ENCODE results near the gene LYPD6B.
A peak's percentile ranks its signal among the peaks of the same experiment; 100 is the strongest.

Gene LYPD6B

DNA sequence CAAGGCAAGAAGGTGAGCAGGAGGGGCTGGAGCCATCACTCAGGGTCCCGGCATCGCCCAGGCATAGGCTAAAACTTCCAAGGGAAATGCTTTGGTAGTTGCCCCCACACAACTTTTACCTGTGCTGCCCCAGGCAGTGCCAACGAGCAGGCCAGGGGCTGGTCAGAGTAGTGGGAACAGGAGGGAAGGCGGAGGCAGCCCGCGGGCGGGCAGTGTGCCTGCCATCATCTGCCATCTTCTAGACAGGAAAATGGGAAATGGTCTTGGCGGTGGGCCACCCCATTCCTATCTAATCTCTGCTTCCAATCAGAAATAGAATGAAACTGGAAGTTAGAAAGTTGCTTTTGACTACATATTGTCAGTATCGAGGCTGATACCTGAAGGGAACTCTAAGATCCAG lies 26.0 kb upstream of the LYPD6B start:
- no peak for DNase-seq (ENCODE audit: low spot score)

DNA sequence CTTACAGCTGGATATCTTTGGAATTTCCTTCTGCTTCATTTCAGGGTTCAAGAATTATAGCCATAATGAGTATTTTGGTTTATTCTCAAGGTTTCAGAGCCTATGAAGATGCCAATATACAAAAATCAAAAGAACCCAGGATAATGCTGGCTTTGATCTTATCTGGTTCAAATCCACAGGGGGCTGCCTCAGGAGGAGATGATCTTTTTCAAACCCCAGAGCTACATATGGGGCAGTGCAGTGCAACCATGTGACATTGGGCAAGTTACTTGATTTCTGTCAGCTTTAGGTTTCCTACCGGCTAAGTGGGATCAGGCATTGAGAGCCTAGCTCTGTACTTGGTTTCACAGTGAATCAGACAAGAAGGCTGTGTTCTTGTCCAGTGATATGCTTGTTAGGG lies 23.0 kb upstream of the LYPD6B start:
- no peak for DNase-seq (ENCODE audit: low spot score)

DNA sequence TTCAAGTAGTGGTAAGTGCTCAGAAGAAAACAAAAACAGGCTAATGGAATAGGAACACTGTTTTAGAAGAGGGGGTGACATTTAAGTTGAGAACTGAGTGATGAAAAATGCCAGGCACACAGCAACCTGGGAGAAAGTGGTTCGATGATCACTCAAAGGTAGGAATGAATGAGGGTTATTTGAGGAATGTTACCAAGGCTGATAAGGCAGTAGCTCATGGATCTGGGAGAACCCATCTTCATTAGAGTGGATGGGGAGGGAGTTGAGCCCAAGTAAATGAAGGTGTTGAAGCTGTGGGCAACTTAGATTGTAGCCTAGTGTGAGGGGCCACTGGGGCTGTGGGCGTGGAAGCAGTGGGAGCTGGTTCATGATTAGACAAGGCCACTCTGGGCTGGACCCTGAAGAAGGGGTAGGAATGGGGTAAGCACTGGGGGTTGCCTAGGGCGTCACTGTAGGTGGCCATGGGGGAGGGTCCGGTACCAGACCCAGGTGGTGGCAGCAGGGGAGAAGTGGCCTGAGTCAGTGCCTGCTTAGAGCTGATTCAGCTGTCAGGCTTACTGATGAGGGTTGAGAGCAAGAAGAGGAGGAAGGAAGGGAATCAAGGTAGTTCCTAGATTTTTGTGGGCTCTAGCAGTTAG lies 22.5 kb upstream of the LYPD6B start:
- no peak for DNase-seq (ENCODE audit: low spot score)

DNA sequence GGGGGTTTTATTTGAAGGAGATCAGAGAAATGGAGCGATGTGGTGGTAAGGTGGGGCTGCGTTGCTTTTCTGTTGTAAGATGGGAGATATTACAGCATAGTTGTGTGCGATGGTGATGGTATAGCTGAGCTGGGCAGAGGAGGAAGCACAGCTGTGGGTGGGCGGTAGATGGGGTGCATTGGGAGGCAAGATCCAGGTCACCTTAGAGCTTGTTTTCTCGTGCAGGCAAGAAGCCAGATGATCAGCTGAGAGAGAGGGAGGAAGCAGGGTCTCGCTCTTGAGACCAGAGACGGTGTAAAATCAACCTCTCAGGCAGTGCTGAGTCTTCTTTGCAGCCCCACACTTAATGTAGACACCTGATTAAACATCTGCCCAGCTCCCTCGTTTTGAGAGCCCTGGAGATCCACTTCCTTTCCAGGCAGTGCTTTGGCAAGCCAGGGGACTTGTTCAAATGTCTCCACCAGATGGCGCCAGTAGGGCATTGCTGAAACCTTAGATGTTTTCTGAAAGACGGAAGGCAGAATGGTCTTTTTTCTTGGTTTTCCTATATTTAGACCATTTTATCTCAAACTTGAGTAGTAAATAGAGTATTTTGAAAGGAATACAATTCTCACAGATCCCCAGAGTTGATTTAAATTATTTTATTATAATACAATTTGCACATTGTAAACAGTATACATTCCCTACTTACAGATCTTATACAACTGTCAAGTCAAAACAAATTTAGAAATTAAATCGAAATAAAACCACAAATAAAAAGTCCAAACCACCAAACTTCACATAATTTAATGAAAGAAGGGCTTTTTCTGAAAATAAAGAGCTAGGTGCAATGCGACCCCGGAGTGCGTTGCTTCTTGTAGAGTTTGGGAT lies 21.1 kb upstream of the LYPD6B start:
- DNase-seq (ENCODE audit: low spot score), result peak; percentile 79

DNA sequence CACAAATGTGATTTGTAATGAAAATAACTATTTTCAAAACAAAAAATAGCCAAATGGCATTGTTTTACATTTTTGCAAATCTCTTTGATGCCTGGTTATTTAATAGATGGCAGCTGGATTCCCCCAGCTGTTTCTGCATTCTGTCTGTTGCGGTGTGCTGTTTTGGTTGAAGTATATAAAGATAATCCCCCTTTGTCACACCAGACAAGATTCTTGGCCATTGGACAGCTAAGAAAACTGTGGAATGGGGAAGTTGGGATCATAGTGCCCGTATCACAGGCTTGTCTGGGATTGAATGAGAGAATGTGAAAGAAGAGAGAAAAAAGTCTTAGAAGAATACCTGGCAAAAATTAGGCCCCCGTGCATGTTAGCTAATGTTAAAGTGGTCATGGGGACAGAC lies 19.5 kb upstream of the LYPD6B start:
- DNase-seq (ENCODE audit: low spot score), result no peak

DNA sequence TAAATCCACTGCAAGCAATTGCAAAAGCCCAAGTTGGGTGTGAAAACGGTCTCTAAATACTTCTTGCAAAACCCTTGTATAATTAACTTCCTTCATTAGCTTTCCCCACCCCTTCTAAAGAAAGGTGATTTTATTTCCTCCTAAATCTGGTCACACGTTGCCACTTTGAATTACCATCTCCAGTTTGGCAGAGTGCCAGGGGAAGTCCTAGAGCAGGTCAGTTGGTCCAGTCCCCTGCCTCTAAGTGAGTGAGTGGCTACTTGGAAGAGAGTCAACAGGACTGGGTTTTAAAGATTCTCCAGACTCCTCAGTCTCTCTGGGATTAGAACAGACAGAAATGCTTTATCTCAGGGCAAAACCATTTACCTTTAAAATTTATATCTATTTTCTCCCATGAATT lies 18.7 kb upstream of the LYPD6B start:
- DNase-seq (ENCODE audit: low spot score), result no peak

DNA sequence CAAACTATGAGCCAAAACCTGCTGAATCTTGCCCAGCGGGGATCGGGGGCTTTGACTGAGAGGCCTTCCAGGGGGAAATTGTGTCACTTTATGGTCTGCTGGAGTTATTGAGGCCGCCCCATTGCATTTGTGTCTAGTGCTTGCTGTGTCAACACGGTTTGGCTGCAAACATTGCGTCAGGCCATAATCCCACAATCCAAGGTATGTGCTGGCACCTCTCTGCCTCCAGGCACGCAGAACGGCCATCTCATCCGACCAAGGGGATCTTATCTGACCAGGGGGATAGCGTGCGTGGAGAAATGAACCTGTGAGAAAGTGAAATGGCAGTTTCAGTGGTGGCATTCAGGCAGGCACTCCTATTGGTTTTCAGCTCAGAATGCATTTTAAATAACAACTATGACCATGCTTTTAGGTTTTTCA lies 18.1 kb upstream of the LYPD6B start:
- DNase-seq (ENCODE audit: low spot score), result no peak

DNA sequence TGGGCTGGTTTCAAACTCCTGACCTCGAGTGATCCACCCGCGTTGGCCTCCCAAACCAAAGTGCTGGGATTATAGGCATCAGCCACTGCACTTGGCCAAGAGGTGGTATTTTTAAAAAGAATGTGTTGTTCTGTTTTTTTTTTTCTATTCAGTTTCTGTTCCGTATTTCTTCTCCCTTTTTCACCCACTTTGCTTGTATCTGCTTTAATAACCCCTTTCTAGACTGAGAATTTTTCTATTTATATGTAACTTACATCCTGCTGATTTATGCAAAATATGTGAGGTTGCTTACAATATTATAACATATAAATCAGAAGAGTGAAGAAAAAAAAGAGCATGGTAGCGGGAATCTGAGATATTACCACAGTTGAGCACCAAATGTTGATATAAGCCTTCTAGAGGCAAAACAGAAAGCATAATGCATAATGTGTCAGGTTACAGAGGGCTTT lies 17.2 kb upstream of the LYPD6B start:
- no peak for DNase-seq (ENCODE audit: low spot score)

DNA sequence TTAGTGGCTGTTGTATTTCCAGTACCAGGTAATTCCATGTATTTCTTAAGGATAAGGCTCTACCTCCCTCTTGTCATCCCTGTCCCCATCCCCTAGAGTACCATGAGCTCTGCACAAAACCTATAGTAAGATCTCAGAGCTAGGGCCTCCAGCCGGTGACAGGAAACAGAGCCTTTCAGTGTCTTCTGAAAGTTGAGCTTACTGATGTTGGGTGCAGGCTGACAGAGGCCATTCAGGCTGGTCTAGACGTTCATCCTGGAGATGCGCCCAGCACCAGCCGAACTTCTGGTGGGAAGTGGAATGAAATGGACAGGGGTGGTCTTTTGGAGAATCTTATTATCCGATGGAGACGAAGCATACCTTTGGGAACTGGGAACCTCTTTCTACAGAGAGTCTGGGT lies 16.7 kb upstream of the LYPD6B start:
- no peak for DNase-seq (ENCODE audit: low spot score)

DNA sequence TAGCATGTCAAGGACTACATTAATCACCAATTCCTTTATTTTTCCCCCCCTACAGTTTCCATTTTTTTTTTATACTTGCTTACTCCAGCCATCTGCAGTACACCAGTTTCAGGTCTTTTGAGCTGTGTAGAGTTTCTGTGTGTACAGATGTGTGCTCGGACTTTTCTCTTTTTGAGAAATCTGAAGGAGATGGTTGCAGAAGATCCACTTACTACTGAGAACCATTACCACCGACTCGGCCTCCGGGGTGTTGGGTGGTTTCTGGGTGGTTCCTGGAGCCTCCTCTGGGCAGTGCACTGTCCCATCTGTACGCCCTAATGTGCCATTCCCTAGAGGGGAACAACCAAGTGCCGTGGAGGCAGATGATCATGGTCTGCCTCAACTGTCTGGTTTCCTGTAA lies 15.4 kb upstream of the LYPD6B start:
- no peak for DNase-seq (ENCODE audit: low spot score)

DNA sequence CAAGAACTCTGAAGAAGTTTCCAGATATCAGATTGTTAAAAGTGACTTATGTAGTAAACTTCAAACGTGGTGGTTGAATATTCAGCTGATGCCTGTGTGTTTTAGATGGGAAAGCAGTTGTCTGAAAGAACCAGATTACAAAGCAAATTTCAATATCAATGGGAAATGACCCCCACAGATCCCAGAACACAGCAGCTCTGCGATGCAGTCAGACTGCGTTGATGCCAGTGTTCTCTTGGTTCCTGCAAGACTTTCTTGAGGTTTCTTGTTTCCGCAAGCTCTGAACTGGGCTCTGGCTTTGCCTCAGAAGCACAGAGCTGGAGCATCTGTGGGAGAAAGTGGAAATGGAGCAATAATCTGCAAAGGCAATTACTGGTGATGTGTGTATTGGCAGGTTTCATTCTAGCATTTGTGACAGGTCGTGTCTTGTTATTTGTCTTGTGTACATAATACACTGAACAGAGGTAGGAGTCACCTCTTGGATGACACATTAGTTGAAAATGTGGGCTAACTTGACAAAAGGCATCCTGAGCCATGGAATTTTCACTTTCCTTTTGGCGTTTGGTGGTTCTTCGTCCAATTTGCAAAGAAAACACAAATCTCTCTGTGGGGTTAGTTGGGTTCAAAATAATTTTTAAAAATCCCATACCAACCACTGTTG lies 10.8 kb upstream of the LYPD6B start:
- no peak for DNase-seq (ENCODE audit: low spot score)

DNA sequence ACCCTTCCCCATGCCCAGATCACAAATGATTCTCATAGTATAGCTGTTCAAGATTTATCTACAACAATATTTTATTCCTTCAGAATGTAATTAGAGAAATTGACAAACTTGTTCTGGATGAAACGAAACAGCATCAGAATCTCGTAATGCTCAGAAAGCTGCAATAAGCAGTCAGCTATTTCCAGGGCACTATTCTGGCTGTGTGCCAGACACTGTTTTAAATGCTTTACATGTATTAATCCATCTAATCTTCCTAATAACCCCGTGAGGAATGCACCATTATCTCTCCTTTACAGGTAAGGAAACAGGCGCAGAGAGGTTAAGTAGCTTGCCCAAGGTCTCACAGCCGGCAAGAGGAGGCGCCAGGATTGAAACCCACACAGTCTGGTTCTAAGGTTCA lies 10.1 kb upstream of the LYPD6B start:
- no peak for DNase-seq (ENCODE audit: low spot score)

DNA sequence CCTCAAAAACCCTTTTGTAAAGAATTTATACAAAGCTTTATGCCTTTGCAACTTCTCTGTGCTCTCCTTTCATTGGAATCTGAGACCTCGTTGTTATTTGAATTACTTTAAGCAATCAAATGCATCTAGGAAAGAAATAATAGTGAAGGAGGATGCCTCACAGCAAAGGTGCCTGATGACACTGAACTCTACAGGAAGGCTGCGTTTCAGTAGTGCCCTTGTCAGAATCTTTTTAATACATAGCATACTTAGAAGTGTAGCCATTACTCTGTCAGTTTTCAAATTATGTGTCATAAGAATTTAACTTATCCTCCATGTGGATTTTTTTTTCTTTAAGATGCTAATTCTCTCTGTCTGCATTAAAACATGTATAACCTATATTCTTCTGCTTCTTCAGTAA lies 9.6 kb upstream of the LYPD6B start:
- no peak for DNase-seq (ENCODE audit: low spot score)

DNA sequence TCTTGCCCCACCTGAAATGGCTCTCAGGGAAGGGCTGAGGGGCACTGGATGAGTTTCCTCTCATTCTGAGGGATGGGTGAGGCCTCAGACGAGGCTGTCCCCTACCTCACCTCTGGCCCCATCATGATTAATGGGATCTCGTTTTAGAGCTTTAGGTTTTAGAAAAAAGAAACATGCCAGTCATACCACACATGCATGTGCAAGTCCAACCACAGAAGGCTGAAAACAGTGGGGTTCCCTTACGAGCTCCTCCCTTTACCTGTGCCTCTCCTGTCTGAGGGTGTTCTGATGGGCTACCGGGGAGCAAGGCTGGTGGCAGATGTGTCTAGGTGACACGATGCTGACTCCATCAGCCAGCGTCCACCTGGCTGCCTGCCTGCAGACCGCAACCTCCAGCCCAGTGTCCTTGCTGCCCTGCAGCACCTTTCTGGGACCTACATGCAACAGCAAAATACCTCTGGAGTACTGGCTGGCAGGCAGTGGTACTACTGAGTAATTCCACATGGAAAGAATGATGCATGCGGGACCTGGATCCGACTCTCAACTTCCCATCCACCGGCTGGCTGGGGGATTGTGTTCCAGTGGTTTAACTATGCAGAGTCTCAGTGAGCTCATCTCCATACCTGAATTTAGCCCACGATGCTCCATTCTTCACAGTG lies 9.1 kb upstream of the LYPD6B start:
- no peak for DNase-seq (ENCODE audit: low spot score)

DNA sequence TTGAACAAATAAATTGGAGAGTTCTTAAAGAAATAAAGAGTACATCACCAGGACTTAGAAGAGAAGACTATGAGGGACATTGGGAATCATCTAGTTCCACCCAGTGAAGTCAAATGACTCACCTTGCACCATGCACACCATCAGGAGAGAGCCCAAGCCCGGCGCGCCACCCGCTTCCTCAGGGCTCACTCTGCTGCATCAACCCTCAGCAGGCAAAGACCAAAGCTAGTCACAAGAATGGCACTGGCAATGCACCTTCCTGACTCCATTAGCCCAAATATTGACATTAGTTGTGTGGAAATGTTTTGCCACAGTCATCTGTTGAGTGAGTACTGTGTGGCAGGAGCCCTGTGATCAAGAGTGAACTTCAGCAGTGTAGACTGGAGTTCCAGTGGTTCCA lies 7.1 kb upstream of the LYPD6B start:
- no peak for DNase-seq (ENCODE audit: low spot score)

DNA sequence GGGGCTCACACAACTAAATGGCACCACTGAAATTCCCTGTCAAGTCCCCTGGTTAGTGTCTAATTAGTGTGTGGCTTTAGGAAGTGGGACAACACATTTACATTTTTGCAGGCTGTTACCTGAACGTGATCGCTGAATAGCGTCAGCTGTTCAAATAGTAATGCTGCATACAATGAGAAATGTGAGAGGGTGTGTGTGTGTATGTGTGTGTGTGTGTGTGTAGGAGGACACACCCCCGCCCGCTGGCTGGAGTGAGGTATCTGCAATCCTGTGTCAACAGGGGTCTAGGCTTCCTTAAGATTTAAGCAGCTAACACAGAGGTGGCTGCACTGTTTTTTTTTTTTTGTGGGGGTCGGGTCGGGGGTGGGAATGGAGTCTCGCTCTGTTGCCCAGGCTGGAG lies 4.8 kb upstream of the LYPD6B start:
- DNase-seq (ENCODE audit: low spot score), result no peak

DNA sequence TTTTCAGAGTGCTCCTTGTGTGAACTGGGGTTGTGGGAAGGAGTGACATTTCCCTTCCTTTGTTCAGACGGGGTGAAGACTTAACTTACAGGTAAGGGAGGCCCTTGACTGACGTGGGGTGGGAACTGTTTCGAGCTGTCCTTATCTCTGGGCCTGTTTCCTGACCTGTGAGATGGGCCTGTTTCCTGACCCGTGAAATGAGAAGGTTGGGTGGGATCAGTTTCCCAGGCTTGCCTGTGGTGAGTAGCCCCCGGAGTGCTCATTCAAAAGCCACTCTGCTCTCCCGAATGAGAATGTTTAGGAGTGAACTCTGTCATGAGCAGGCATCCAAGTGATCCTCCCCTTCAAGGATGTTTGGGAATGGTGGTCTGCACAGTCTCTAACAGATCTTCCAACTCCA lies 4.1 kb upstream of the LYPD6B start:
- DNase-seq (ENCODE audit: low spot score), result no peak

DNA sequence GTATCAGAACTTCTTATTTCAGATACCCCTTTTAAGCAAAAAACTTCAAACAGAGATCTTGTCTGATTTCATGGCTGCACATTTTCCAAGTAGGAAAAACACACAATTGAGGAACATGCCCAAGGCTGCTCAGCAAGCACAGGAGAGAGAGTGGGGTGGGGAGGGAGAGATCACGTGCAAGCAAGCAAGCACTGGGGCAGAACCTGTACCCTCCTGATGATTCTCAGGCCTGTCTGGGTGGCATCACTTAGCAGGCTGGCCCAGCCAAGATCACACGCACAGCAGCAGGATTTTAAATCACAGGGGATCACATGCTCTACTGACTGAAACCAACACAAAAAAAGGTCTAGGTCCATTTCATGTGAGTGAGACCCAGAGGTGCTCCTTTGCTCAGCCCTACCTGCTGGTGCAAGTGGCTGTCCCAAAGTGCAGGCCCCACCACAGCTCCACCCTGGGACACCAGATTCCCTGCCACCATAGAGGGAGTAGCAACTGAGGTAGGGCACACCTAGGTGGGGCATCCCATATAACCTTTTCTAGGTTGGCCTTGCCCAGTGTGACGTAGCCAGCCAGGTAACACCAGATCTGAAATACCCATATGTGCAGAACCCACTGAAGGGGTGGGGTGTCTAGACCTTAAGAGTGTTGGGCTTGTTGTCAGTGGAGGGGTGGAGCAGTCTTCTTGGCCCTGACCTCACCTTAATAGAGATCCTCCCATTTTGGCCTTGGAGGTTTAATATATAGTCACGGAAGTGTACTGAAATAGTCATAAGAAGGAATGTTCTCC lies 1.8 kb upstream of the LYPD6B start:
- DNase-seq (ENCODE audit: low spot score), result no peak

DNA sequence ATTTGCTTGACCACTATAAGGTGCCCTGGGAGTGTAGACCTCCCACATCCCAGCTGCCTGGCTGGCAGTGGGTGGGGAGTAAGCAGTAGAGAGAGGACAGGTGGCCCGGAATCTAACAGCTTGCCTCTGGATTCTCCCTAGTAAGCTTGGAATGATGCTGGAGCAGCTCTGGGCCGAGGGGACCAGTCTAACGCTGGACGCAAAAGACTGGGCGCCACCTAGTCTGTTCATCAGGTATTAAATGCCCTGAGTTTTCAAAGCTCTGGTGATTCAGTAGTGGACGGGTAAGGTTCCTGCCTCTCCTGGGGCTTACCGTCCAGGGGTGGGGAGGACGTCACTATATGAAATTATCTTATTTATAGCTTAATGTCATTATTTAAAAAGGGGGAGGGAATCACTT lies 648 bp upstream of the LYPD6B start:
- no peak for DNase-seq (ENCODE audit: low spot score)

DNA sequence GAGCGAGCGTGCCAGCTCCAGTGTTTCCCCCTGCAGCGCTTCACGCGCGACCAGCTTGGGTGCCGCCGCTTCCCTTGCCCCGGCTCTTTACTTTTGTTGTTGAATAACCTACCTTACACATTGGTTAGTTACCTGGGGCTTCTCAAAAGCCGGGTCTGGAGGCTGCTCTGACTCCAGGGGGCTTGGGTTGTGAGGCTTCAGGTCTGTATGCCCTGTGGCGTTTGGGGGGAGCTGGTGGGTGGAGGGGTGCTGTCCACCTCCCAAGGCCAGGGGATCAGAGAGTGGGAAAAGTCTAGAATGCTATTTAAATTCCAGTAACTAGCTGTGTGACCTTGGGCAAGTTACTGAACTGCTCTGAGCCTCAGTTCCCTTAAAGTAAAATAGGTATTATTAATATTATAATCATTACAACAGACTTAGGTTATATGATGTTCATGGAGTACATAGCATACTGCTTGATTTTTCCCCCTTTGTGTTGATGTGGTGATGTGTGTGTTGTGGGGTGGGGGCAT lies 770 bp downstream of the LYPD6B start:
- DNase-seq (ENCODE audit: low spot score), result no peak

DNA sequence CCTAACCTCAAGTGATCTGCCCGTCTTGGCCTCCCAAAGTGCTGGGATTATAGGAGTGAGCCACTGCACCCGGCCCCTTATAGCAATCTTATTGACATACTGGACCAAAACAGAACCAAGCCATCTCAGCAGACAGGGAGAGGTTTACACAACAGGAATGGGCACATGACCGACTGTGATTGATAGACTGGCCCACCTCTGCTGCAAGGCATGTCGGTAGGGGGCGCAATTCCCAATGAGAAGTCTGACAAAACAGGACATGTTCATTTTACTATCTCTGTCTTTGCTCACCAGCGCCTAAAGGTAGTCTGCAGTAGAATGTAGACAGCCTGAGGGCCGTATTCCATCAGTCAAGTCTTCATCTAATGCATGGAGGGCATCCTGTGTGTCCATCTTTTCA lies 2.0 kb downstream of the LYPD6B start:
- DNase-seq (ENCODE audit: low spot score), result no peak

DNA sequence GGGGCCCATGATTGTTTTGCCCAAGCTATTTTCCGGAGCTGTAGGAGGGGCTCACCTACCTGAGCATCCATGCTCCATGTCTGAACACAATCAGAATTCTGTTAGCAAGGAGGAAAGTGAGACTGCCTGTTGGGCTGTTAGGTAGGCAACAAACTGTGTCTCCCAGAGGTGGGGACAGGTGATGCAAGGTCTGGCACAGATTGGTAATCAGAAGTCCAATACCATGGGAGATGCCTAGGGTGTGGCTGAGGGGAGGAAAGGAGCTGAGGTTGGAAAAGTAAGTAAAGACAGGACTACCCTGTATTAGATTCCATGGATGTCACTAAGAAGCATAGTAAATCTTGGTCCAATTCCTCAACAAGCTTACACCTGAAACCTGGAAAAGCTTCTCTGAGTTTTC lies 3.0 kb downstream of the LYPD6B start:
- no peak for DNase-seq (ENCODE audit: low spot score)
